Vagina (tissue), 2 donors: ENCODE measurements around the gene PAFAH1B2.

Source experiments
- CTCF ChIP-seq, 3 experiments: fragments of 450-650 bp in 2 of 3; fragments of 200-600 bp in 1 of 3; sonication (generic) in 1 of 3; IDR thresholded peaks; one replicate each; pipeline ENCODE4 v1.5.1; 2017 to 2019; ENCODE audit warnings: antibody characterized with exemption in 3 of 3, mild to moderate bottlenecking in 2 of 3, moderate library complexity in 2 of 3
- POLR2A ChIP-seq, 2 donors: fragments of 450-650 bp; IDR thresholded peaks; one replicate each; pipeline ENCODE4 v1.6.1; 2017; ENCODE audit warnings: antibody characterized with exemption in 2 of 2, mild to moderate bottlenecking in 2 of 2, moderate library complexity in 2 of 2

DNA sequence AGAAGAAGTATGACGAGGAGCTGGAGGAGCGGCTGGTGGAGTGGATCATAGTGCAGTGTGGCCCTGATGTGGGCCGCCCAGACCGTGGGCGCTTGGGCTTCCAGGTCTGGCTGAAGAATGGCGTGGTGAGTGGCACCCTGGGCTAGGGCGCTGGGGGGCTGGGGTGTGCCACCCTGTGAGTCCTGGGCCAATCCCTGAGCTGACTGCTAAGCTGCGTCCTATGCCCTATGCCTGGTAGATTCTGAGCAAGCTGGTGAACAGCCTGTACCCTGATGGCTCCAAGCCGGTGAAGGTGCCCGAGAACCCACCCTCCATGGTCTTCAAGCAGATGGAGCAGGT lies 59.0 kb downstream of the PAFAH1B2 start:
- no peak for TF ChIP-seq CTCF (IDR thresholded peaks at IDR 0.05)
- TF ChIP-seq POLR2A (IDR thresholded peaks at IDR 0.05), result no peak
